ENCODE data around the gene GPR22. TPM values are rescaled to one million over a fixed set of nuclear protein-coding genes. Genes with fewer than 3 reads are reported as not detected.

The GPR22 gene
- total RNA-seq, 1 donor from 2014 or later = not detected

Other genes with a start within 250 kb of the GPR22 start
- 55.7 TPM for gene COG5, start 93.9 kb downstream of the GPR22 start, total RNA-seq
- 6.6 TPM for gene DUS4L, start 93.9 kb downstream of the GPR22 start, total RNA-seq
- gene BCAP29, start 110.2 kb downstream of the GPR22 start, total RNA-seq = 76.4 TPM
- gene SLC26A4, start 190.8 kb downstream of the GPR22 start, total RNA-seq = 3.2 TPM